OCI-M2 (cell line): ENCODE results near the gene ITGB1BP1.
A peak's percentile ranks its signal among the peaks of the same experiment; 100 is the strongest.

Experiments used
- DNase-seq: peaks from one replicate; lab custom pipeline; 2025; ENCODE audit not compliant: unreplicated experiment; lab: John Stamatoyannopoulos, UW

ITGB1BP1 gene, protein sequence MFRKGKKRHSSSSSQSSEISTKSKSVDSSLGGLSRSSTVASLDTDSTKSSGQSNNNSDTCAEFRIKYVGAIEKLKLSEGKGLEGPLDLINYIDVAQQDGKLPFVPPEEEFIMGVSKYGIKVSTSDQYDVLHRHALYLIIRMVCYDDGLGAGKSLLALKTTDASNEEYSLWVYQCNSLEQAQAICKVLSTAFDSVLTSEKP

DNA sequence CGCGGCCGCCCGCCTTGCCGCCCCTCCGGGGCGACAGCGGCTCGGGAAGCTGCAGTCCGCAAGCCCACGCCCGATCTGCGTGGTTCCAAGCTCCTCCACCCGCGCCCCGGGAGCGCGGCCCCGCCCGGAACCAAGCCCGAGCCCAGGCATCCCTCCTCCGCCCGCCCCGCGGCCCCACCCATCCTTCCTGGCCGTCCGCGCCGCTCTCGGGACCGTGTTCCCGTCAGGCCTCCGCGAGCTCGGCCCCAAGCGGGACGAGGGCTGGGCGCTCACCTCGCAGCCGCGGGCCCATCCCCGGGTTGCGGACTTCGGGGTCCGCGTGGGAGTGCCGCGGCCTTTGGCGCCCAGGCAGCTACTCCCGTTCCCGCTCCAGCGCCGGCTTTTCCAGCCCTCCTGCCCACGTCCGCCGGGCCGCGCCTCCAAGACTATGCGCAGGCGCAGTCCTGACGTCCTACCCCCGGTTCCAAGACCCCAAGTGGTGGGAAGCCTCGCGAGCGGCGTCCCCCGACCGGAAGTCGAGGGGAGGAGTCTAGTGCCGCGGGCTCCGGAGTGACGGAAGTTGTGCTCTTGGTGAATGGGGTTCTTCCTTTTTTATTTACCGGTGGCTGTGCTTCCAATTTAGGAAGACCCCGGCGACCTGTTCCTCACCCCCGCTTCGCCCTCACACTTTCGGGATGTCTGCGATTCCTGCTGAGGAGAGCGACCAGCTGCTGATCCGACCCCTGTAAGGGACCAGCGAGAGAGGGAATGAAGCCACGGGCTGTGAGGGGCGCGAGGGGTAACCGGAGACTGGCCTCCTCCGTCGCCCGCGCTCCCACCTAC, at the start of gene ITGB1BP1, which contains the start of gene CPSF3:
Gene ITGB1BP1, minus strand, starts transcription at position 429 of the 822 bp plus-strand sequence. CDS start 4,831 bp downstream, outside the sequence.
Gene CPSF3, plus strand, starts transcription at position 555 of the 822 bp plus-strand sequence. Its CDS starts 120 bp downstream, at position 675.
- DNase-seq: peak; percentile 42

DNA sequence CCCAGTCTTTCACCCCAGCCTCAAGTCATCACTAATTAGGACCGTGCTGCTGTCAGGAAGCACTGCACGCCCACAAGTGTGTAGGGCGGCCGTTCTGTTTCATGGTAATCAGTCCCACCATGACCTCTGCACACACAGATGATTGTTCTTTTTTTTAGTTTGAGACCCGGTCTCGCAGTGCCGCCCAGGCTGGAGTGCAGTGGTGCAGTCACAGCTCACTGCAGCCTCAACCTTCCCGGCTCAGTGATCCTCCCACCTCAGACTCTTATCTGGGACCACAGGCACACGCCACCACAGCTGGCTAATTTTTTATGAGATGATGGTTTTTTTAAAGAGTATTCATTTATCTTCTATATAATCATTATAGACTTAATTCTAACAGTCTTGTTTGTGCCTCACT, 49.2 kb upstream of the ITGB1BP1 start:
- no peak for DNase-seq

DNA sequence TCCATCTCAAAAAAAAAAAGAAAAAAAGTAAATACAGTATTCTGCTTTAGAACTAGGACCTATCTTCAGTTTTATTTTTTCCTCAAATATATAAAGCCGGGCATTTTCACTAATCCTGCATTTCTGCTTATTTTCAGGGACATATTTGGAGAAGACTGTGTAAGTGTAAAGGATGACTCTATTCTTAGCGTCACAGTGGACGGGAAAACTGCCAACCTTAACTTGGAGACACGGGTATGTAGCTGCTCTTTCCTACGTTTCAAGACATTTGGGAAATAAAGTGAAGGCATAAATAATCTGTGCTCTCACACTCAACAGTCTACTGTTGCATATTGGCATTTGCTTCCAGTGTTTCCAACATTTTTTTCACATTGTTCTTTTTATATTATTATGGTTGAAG, 47.9 kb upstream of the ITGB1BP1 start:
- DNase-seq: no peak

DNA sequence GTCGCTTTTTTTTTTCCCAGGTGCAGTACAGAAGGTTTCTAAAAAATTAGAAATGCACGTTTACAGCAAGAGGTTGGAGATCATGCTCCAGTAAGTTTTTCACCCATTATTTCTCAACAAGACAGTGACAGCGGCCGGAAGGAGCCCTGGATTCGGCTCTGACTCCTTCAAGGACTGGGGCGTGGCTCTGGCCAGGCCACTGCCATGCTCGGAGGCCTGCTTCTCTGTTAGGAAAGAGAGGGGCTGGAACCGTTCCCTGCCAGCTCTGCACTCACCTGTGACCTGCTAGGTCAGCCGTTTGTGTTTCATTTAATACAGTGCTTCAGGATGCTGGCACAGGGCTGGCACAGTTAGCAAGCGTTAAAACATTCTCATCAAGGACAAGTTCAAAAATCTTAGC, 44.4 kb upstream of the ITGB1BP1 start:
- DNase-seq: no peak

DNA sequence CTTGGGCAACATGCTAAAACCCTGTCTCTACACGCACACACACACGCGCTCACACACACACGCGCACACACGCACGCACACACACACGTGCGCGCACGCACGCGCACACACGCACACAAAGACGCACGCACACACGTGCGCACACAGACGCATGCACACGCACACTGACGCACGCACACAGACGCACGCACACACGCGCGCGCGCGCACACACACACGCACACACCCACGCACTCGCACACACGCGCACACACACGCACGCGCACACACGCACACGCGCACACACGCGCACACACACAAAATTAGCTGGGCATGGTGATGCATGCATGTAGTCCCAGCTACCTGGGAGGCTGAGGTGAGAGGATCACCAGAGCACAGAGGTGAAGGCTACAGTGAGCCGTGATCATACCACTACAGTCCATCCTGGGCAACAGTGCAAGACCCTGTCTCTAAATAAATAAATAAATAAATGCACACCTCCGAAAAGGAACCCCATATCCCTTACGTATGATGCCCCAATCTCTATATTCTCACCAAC, 42.9 kb upstream of the ITGB1BP1 start:
- DNase-seq: no peak

DNA sequence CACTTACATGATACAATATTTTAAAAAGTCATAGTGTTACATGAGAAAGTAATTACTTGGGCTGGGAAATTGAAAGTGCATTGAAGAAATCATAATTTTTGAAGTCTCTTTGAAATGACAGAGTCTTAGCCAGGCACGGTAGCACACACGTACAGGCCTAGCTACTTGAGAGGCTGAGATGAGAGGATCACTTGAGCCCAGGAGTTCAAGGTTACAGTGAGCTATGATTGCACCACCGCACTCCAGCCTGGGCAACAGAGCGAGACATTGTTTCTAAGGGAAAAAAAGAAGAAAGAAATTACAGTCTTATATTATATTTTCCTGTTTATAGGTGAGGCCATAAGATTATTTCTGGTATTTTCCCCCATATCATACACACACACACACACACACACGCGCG, 41.8 kb upstream of the ITGB1BP1 start:
- DNase-seq: no peak

DNA sequence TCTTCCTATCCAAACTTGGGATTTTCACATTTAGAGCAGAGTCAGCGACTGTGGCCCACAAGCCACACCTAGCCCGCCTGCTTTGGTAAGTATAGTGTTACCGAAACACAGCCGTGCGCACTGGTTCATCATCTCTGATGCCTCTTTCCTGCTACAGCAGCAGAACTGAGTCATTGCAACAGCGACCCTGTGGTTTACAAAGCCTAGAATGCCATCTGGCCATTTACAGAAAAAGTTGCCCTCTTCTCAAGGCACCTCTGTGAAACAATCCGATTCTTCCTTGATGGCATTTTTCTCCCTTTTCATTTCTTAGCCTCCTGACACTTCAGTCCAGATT, 40.3 kb upstream of the ITGB1BP1 start:
- DNase-seq: no peak

DNA sequence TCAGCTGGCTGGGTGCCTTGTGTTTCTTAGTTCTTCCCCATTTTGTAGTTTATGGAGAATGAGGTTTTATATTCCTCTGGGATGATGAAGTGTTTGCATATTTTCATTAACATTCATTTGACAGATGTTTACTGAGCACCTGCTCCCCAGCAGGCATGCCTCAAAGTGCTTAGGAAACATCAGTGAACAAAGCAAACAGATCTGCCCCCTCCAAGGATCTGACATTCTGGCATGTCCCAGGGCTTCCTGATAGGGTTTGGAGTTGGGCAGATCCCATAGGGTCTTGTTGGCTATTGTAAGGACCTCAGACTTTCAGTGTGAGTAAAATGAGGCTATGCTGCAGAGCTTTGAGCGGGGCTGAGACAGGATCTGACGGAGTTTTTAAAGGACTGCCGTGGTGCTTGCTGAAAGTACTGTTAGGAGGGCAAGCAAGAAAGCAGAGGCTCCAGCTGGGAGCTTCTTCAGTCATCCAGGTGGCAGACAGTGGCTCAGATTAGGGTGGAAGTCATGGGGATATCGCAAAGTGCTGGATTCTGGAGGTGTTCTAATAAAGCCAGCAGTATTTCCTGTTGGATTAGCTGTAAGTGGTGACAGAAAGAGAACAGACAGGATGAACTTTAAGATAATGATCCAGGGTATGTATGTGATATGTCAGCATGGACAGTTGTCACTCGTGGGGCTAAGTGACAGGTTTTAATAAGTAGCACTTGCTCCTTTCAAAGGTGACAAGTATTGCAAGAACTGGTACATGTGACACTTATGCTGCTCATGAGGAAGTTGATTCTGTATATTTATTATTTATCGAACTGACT, 39.8 kb upstream of the ITGB1BP1 start:
- DNase-seq: no peak

DNA sequence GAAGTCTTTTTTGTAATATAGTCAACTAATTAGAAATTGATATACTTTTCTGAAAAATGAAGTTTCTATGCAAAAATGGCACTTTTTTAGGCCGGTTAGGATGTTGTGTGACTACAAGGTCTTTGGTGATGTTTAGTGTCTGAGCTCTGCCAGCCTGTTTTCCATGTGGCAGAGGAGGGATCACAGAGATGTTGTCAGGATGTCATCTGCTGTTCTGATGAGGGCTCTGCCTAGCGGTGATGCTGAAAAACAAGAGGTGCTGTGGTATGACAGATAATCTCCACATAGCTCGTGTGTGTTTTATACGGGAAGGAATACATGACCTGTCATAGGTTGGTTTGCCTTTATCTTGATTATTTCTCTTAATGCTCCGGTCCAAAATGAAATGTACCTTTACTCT, 39.0 kb upstream of the ITGB1BP1 start:
- DNase-seq: no peak

DNA sequence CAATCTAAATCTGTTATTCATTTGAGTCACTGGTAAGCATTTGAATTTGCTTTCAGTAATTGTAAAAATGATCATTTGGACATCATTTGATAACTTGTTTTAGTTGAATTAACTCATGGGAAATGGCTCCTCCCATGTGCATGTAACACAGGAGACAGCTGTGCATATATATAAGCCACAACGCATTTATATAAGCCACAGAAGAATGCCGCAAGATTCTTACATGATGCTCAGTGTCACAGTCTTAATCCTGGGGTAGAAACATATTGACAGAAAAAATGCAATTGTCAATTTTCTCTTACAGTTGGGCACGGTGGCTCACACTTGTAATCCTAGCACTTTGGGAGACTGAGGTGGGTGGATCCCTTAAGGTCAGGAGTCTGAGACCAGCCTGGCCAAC, 37.8 kb upstream of the ITGB1BP1 start:
- DNase-seq: no peak

DNA sequence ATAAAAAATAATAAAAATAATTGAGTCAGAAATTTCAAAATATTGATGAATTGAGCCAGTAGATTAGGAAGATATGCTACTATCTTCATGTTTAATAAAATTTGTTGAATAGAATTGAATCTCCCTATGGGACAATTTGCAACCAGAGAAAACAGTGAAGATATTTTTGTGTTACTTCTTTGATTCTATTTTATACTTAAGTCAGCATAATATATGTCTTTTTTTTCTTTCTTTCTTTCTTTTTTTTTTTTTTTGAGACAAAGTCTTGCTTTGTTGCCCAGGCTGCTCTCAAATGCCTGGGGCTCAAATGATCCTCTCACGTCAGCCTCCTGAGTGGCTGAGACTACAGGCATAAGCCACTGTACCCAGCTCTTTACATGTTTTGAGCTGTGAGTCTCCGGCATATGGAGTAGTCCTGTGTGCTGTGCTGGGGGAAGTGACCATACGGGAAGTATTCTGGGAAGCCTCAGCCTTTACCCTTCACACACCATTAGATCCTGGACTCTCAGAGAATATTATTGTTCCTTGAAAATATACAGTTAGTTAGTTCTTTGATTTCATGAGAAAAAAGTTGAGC, 37.2 kb upstream of the ITGB1BP1 start:
- DNase-seq: no peak

DNA sequence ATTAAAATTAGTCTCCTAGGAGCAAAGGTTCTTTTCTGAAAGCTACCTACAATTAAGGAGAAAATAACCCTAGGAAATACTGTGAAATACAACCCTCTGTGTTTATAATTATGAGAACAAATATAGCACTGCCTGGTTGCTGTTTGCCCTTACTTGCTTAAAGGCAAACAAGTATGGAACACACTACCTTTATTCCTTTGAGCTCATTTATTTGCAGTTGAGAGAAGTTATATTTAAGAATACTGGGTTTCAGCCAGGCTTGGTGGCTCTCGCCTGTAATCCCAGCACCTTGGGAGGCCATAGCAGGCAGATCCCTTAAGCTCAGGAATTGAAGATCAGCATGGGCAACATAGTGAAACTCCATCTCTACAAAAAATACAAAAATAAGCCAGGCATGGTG, 27.9 kb upstream of the ITGB1BP1 start:
- DNase-seq: no peak

DNA sequence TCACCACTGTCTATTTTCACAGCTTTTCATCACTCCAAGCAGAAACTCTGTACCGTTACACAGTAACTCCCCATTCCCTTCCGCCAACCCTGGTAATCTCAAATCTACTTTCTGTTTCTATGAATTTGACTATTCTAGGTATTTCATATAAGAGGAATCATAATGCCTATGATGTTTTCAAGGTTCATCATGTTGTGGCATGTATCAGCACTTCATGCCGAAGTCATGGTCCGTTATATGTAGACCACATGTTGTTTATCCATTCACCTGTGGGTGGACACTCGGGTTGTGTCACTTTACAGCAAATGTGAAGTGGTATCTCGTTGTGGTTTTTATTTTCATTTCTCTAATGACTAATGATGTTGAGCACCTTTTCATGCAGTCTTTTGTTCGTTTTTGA, 21.8 kb upstream of the ITGB1BP1 start:
- no peak for DNase-seq

DNA sequence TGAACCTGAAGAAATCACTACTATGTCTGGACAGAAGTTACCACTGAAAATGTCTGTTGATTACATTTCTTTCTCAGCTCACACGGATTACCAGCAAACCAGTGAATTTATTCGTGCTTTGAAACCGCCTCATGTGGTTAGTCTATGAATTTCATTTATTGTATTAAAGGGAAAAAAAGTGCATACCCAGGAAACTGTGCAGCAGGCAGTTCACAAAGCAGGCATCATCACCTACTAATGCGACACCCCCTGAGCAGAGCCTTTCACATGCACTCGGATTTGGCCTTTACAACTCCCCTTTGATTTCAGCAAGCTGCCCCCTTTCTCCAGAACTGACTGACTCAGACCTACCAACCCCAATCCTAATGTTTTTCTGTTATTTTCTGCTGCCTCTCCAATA, 20.2 kb upstream of the ITGB1BP1 start:
- DNase-seq: no peak

DNA sequence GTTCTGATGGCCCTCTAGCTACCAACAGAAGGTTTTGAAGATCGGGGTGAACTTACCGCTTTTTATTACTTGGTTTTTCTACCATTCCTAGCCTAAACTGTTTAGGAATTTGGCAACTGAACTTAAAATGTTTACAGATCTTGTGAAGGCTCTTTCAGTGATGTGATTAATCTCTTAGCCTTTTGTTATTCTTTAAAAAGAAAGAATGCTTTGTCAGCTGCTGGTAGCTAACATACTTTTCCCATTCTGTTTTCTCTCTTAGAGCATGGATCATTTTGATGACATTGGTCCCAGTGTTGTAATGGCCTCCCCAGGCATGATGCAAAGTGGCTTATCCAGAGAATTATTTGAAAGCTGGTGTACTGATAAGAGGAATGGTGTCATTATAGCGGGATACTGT, 18.2 kb upstream of the ITGB1BP1 start:
- DNase-seq: no peak

DNA sequence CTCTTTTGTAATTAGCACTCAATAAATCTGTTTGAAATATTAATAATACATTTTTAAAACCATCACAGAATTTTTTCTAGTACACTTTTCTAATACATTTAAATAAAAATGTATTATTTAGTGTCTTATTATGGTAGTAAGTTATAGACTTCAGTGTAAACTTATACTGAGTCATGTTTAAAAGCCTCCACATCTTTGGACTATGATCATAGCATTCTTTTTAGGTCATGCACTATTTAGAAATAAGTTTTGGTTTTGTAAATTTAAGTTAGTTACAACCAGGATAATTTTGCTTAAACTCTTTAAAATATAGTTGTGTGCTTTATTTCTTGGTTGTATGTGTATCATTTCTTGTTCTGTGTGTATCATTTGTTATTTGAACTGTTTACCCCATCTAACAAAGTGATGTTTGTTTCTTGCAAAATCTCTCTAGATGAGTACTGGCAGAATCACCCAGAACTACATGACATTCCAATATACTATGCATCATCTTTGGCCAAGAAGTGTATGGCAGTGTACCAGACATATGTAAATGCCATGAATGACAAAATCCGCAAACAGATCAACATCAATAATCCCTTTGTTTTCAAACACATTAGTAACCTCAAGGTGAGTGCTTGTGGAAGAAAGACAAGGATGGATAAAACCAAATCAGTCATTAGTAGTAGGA, 16.9 kb upstream of the ITGB1BP1 start:
- DNase-seq: no peak

DNA sequence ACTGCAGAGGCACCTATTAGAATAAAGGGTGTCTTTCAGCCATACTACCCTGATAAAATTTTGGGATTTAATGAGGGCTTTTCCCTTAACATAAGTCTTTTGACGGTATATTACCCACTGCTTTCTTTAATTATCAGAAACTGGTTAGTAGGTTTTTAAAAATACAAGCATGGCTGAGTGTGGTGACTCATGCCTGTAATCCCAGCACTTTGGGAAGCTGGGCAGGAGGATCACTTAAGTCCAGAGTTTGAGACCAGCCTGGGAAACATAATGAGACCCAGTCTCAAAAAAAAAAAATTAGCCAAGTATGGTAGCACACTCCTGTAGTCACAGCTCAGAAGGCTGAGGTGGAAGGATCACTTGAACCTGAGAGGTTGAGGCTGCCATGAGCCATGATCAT, 16.2 kb upstream of the ITGB1BP1 start:
- no peak for DNase-seq

DNA sequence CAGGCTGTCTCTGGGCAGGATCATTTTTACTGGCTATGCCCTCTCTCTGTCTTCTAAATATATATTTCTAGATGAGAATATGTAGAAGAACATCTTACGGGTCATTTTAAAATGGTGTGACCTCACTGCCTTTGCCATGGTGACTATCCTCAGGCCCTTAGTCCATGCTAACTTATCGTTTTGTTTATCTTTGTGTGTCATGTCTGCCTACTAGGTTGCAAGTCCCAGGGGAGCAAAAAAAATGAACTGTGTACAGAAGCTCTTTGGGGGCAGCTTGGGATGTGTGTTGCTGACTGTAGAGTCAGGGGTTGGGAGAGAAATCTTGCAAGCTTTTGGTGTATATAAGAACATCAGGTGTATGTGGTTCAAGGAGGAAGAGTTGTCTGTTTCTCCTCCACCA, 11.2 kb upstream of the ITGB1BP1 start:
- DNase-seq: no peak

DNA sequence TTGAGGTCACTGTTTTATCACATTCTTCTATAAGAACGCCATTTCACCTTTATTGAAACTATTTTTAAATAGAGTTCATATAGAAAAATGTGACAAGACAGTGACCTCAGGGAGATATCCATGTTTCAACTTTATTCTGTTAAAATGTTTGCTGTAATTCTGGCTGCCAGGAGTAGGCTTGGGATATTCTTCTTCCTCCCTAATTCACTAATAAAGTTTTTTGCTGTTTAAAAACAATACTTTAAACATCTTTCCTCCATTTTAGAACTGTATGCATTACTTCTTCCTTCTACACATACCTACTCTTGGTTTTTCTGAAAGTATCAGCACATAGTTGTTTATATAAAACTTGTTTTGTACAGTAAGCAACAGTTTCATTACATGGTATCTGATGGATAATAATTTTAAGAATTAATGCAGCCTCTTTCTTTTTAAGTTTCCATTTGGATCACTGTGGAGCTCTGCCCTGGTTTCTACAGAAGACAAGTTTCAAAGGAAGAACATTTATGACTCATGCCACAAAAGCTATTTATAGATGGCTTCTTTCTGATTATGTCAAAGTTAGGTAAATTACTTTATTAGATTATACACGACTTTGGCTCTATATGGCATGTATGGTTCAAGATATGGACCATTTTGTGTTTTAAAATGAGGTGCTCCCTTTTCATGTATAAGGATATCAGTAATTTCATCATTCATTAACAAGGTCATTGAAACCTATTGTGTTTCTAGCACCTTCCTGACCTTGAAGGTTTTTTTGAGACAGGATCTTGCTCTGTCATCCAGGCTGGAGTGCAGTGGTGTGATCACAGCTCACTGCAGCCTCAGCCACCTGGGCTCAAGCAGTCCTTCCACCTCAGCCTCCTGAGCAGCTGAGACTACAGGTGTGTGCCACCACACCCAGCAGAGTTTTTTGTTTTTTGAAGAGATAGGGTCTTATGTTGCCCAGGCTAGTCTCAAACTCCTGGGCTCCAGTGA, 7.3 kb upstream of the ITGB1BP1 start:
- DNase-seq: no peak
